H1 (cell line): ENCODE results near the gene SHMT1. TPM values are rescaled to one million over a fixed set of nuclear protein-coding genes. Genes with fewer than 3 reads are reported as not detected.

ENCODE experiments used
- CTCF ChIA-PET: fragments of 300-600 bp; sonication (Branson Sonifier 250); formaldehyde crosslinking; loops from one replicate; lab custom pipeline; 2021; ENCODE audit not compliant: partially characterized antibody; lab: Charles Lee
- POLR2A ChIA-PET: fragments of 300-600 bp; sonication (Branson Sonifier 250); formaldehyde crosslinking; loops from one replicate; lab custom pipeline; 2021; ENCODE audit warnings: inconsistent platforms; ENCODE audit not compliant: partially characterized antibody; lab: Charles Lee
- DNase-seq, 2 experiments: peaks; one replicate each; pipeline versions ENCODE4 v3.0.0 to v3.0.0-alpha.2; 2010 to 2022; ENCODE audit warnings: low spot score in 2 of 2, low read depth in 1 of 2, mixed read lengths in 1 of 2
- FAIRE-seq: peaks from 2 replicates; lab custom pipeline; 2011; peaks lifted over from hg19 to GRCh38; lab: Jason Lieb, UNC
- H2AFZ ChIP-seq: 2 replicates; pipeline ENCODE4 v1.8.1; 2012; ENCODE audit warnings: low read length, inconsistent platforms
- H2AK5ac ChIP-seq: 2 replicates; pipeline ENCODE4 v1.6.1; 2013; ENCODE audit warnings: low read depth, low read length
- H2BK120ac ChIP-seq: replicated peaks from 2 replicates; pipeline ENCODE3; 2013; ENCODE audit warnings: low read depth, low read length, inconsistent platforms
- H2BK12ac ChIP-seq: 2 replicates; pipeline ENCODE4 v1.6.1; 2013; ENCODE audit warnings: low read depth, low read length
- H2BK15ac ChIP-seq: 2 replicates; pipeline ENCODE4 v1.6.1; 2013; ENCODE audit warnings: low read length
- H2BK20ac ChIP-seq: 2 replicates; pipeline ENCODE4 v1.6.1; 2013; ENCODE audit warnings: low read length
- H2BK5ac ChIP-seq: 2 replicates; pipeline ENCODE4 v1.6.1; 2013; ENCODE audit warnings: low read depth, low read length
- H3K14ac ChIP-seq: 2 replicates; pipeline ENCODE4 v1.6.1; 2013; ENCODE audit warnings: inconsistent platforms; ENCODE audit not compliant: insufficient read length
- H3K18ac ChIP-seq: 2 replicates; pipeline ENCODE4 v1.6.1; 2013; ENCODE audit warnings: low read length; ENCODE audit errors: extremely low read depth
- H3K23ac ChIP-seq: 2 replicates; pipeline ENCODE4 v1.6.1; 2013; ENCODE audit warnings: inconsistent platforms; ENCODE audit not compliant: insufficient read length
- H3K23me2 ChIP-seq: 2 replicates; pipeline ENCODE4 v1.6.1; 2013; ENCODE audit warnings: low read depth, low read length
- H3K27ac ChIP-seq: 2 replicates; pipeline ENCODE4 v1.6.1; 2011; ENCODE audit warnings: low read depth, low read length, inconsistent platforms
- H3K27me3 ChIP-seq, 4 experiments: replicated peaks in 1 of 4; 1 replicate in 1 of 4; 2 replicates in 3 of 4; pipeline versions ENCODE4 v1.6.1 to v1.8.1; 2011 to 2013; ENCODE audit warnings: low read length in 3 of 4, mild to moderate bottlenecking in 3 of 4, inconsistent platforms in 2 of 4, mixed read lengths in 2 of 4, moderate library complexity in 1 of 4; ENCODE audit not compliant: control insufficient read depth in 3 of 4, insufficient read depth in 3 of 4; ENCODE audit errors: extremely low read depth in 1 of 4
- H3K36me3 ChIP-seq, 4 experiments: 2 replicates each; pipeline versions ENCODE4 v1.6.1 to v1.8.1; 2011 to 2013; ENCODE audit warnings: mild to moderate bottlenecking in 4 of 4, low read length in 3 of 4, moderate library complexity in 2 of 4, control low read depth in 1 of 4, inconsistent platforms in 1 of 4; ENCODE audit not compliant: insufficient read depth in 4 of 4, control insufficient read depth in 2 of 4
- H3K4ac ChIP-seq: replicated peaks from 2 replicates; pipeline ENCODE3; 2013; ENCODE audit warnings: low read length, low read depth, mixed read lengths, inconsistent platforms; ENCODE audit not compliant: insufficient read length
- H3K4me1 ChIP-seq, 4 experiments: replicated peaks in 1 of 4; 1 replicate in 1 of 4; 2 replicates in 3 of 4; pipeline versions ENCODE4 v1.6.1 to v1.8.1; 2011 to 2013; ENCODE audit warnings: low read length in 3 of 4, inconsistent platforms in 2 of 4, mixed read lengths in 1 of 4; ENCODE audit not compliant: insufficient read depth in 4 of 4, control insufficient read depth in 3 of 4
- H3K4me2 ChIP-seq, 2 experiments: 2 replicates each; pipeline versions ENCODE4 v1.6.1 to v1.8.1; 2011 to 2013; ENCODE audit warnings: low read depth in 2 of 2, low read length in 2 of 2, control low read depth in 1 of 2, inconsistent platforms in 1 of 2, mild to moderate bottlenecking in 1 of 2; ENCODE audit not compliant: insufficient read depth in 1 of 2
- H3K4me3 ChIP-seq, 4 experiments: fragments of 200-600, 300-600 bp in 1 of 4; sonication (generic), shearing (Covaris generic), sonication (Bioruptor Twin) in 1 of 4; 2 replicates each; pipeline versions ENCODE4 v1.5.1 to v1.8.1; 2011 to 2016; ENCODE audit warnings: low read length in 4 of 4, low read depth in 3 of 4, control low read depth in 2 of 4, inconsistent platforms in 2 of 4, mild to moderate bottlenecking in 2 of 4, mixed read lengths in 1 of 4, moderate library complexity in 1 of 4; ENCODE audit not compliant: insufficient read depth in 2 of 4; ENCODE audit errors: extremely low read depth in 1 of 4
- H3K56ac ChIP-seq: replicated peaks from 2 replicates; pipeline ENCODE3; 2013; ENCODE audit warnings: low read depth, mild to moderate bottlenecking, mixed read lengths, low read length, inconsistent platforms; ENCODE audit not compliant: insufficient read length
- H3K79me1 ChIP-seq: 2 replicates; pipeline ENCODE4 v1.6.1; 2013; ENCODE audit warnings: low read depth, low read length, control low read depth
- H3K79me2 ChIP-seq, 2 experiments: 2 replicates each; pipeline versions ENCODE4 v1.6.1 to v1.8.1; 2012 to 2013; ENCODE audit warnings: low read length in 2 of 2, mild to moderate bottlenecking in 2 of 2, inconsistent platforms in 1 of 2; ENCODE audit not compliant: insufficient read depth in 2 of 2, control insufficient read depth in 1 of 2
- H3K9ac ChIP-seq, 4 experiments: replicated peaks in 1 of 4; 1 replicate in 1 of 4; 2 replicates in 3 of 4; pipeline versions ENCODE4 v1.6.1 to v1.8.1; 2011 to 2013; ENCODE audit warnings: low read depth in 3 of 4, low read length in 3 of 4, control low read depth in 2 of 4, mild to moderate bottlenecking in 2 of 4, moderate library complexity in 2 of 4, inconsistent platforms in 1 of 4; ENCODE audit errors: extremely low read depth in 1 of 4
- H3K9me3 ChIP-seq, 2 experiments: 2 replicates each; pipeline versions ENCODE4 v1.6.1 to v1.8.1; 2012 to 2013; ENCODE audit warnings: mild to moderate bottlenecking in 2 of 2, moderate library complexity in 2 of 2, control low read depth in 1 of 2, inconsistent platforms in 1 of 2, low read depth in 1 of 2, low read length in 1 of 2, mixed read lengths in 1 of 2; ENCODE audit not compliant: insufficient read depth in 2 of 2
- H4K20me1 ChIP-seq, 2 experiments: replicated peaks in 1 of 2; 2 replicates each; pipeline versions ENCODE3 to v1.8.1; 2011 to 2013; ENCODE audit warnings: inconsistent platforms in 2 of 2, low read length in 2 of 2, mild to moderate bottlenecking in 1 of 2; ENCODE audit not compliant: insufficient read depth in 2 of 2, control insufficient read depth in 1 of 2
- H4K5ac ChIP-seq: 2 replicates; pipeline ENCODE4 v1.6.1; 2013; ENCODE audit warnings: low read length, low read depth, mixed read lengths, inconsistent platforms; ENCODE audit not compliant: insufficient read length
- H4K8ac ChIP-seq: 2 replicates; pipeline ENCODE4 v1.8.0; 2013; ENCODE audit warnings: mild to moderate bottlenecking, moderate library complexity, low read length, inconsistent platforms; ENCODE audit not compliant: insufficient read depth; ENCODE audit errors: extremely low read depth
- H4K91ac ChIP-seq: replicated peaks from 2 replicates; pipeline ENCODE3; 2013; ENCODE audit warnings: low read length, mixed read lengths, inconsistent platforms; ENCODE audit not compliant: insufficient read length
- ATF3 ChIP-seq: IDR thresholded peaks from 2 replicates; pipeline ENCODE4 v1.6.1; 2011; ENCODE audit warnings: low read depth, mild to moderate bottlenecking, low read length; ENCODE audit not compliant: insufficient read depth
- BRCA1 ChIP-seq: IDR thresholded peaks from 2 replicates; pipeline ENCODE4 v1.6.1; 2012; ENCODE audit warnings: low read depth, low read length, improper control_type of control experiment
- CBX8 ChIP-seq: fragments of 300-800, 300-1000 bp; sonication (generic); IDR thresholded peaks from 2 replicates; pipeline ENCODE4 v1.7.1; 2016; ENCODE audit warnings: low read depth, low read length, borderline replicate concordance
- CTBP2 ChIP-seq: IDR thresholded peaks from 2 replicates; pipeline ENCODE4 v1.7.0; 2011; ENCODE audit warnings: borderline replicate concordance, mild to moderate bottlenecking, moderate library complexity, mixed read lengths, low read length; ENCODE audit not compliant: insufficient read depth, insufficient read length
- JUN ChIP-seq: IDR thresholded peaks from 2 replicates; pipeline ENCODE4 v1.6.1; 2011; ENCODE audit warnings: low read depth, mild to moderate bottlenecking, improper control_type of control experiment, low read length
- KDM4A ChIP-seq: IDR thresholded peaks from one replicate; pipeline ENCODE4 v1.7.1; 2012; ENCODE audit warnings: low read depth, mild to moderate bottlenecking, moderate library complexity, low read length, inconsistent platforms; ENCODE audit not compliant: severe bottlenecking
- MAX ChIP-seq: IDR thresholded peaks from 2 replicates; pipeline ENCODE4 v1.6.1; 2012; ENCODE audit warnings: inconsistent platforms
- RAD21 ChIP-seq, 2 experiments: IDR thresholded peaks in 1 of 2; conservative IDR thresholded peaks in 1 of 2; 2 replicates each; pipeline ENCODE4 v1.6.1; 2011; ENCODE audit warnings: low read depth in 2 of 2, low read length in 2 of 2, improper control_type of control experiment in 1 of 2, inconsistent platforms in 1 of 2, mild to moderate bottlenecking in 1 of 2, moderate library complexity in 1 of 2
- SP4 ChIP-seq: IDR thresholded peaks from 2 replicates; pipeline ENCODE4 v1.6.1; 2012; ENCODE audit warnings: low read length, inconsistent platforms
- TEAD4 ChIP-seq: IDR thresholded peaks from 2 replicates; pipeline ENCODE4 v1.6.1; 2012; ENCODE audit warnings: low read depth, low read length, inconsistent platforms, mixed read lengths
- YY1 ChIP-seq: IDR thresholded peaks from 2 replicates; pipeline ENCODE4 v1.6.1; 2011; ENCODE audit warnings: low read depth, mild to moderate bottlenecking, low read length
- WGBS, 2 experiments: shearing (Covaris generic) in 1 of 2; methylation state at CpG; one replicate each; pipeline versions ENCODE4 v1.1.6 to v1.1.7; 2013 to 2015; ENCODE audit warnings: low lambda C conversion rate in 2 of 2, mixed read lengths in 2 of 2, inconsistent platforms in 1 of 2, low coverage in 1 of 2, missing lambda C conversion rate in 1 of 2; ENCODE audit not compliant: insufficient replicate concordance in 2 of 2, insufficient coverage in 1 of 2, insufficient read length in 1 of 2; ENCODE audit errors: extremely low coverage in 1 of 2, missing lambda C conversion rate in 1 of 2; 5-methylcytosine and 5-hydroxymethylcytosine counted together
- polyA plus RNA-seq, 7 experiments: library from polyadenylated mRNA; depleted of rRNA in 3 of 7; stranded (reverse) in 5 of 7; unstranded in 2 of 7; fragments of >200 nt in 5 of 7; fragments of 200-250 nt in 2 of 7; gene quantifications; 1 replicate in 5 of 7; 2 replicates in 1 of 7; 4 replicates in 1 of 7; pipeline versions ENCODE4 v1.2.1 to v1.2.3, GENCODE V29; 2011 to 2013; ENCODE audit warnings: missing spikeins in 2 of 7, mixed read lengths in 2 of 7
- total RNA-seq: library from RNA; stranded (reverse); fragmentation: NEBNext Ultra II Directional; extraction: Animal tissue kit (Norgen Biotek cat#: 25700); gene quantifications from 2 replicates; pipeline ENCODE4 v1.2.1, GENCODE V29; 2021

The SHMT1 gene
- total and polyA plus RNA-seq, 2 of the 8 experiments (the other 6 are each of a cell fraction or from before 2014, with no cell fraction given), result 30.7 to 39.3 TPM

GRCh38 chr17:18328643-18329204 lies 34.6 kb downstream of the SHMT1 start:
- no peaks in the 10 kb centered on the region for H3K79me2 ChIP-seq
- no peak overlapping the region for H3K27ac ChIP-seq
- no peaks in the 10 kb centered on the region for H3K27me3 ChIP-seq
- no peak overlapping the region for H3K14ac ChIP-seq
- no peak overlapping the region for H2BK15ac ChIP-seq
- no peak overlapping the region for H2BK20ac ChIP-seq
- H2BK120ac ChIP-seq, result no peak overlapping the region
- no peak for FAIRE-seq
- no peak for DNase-seq
- H3K4ac ChIP-seq, result no peak overlapping the region
- no peak overlapping the region for H2BK12ac ChIP-seq
- no peak overlapping the region for H3K56ac ChIP-seq
- H4K91ac ChIP-seq, result no peak overlapping the region
- H3K9ac ChIP-seq, result no peak overlapping the region
- H3K4me3 ChIP-seq, result no peak overlapping the region
- H2AFZ ChIP-seq, result no peak overlapping the region
- WGBS, 2 experiments, result 87% methylated on average over 8 of the region's 9 CpGs; no CpG with 5 or more reads in 1 of the 2 experiments
- H4K5ac ChIP-seq, result no peak overlapping the region
- H3K4me2 ChIP-seq, result no peak overlapping the region
- CTCF ChIA-PET, result interaction anchor here (0.6 to 7.6 kb wide), 3 partner anchors 7 to 28 kb away, joined by 3 to 58 read pairs (median 3); no protein-coding TSS in a partner anchor
- no peak overlapping the region for H3K23ac ChIP-seq
- POLR2A ChIA-PET, result interaction anchor here (0.8 to 1.5 kb wide), 10 partner anchors 8 to 146 kb away, joined by 3 to 7 read pairs (median 3); partner anchors contain the start of genes ALKBH5 and SHMT1
- peaks cover 4 to 6% of the 10 kb centered on the region in 2 experiments for H4K20me1 ChIP-seq
- no peaks in the 10 kb centered on the region; the same call in 1 of the 2 replicates for H3K79me1 ChIP-seq
- H3K23me2 ChIP-seq, result no peaks in the 10 kb centered on the region
- no peak overlapping the region for H2AK5ac ChIP-seq
- no peak overlapping the region for H2BK5ac ChIP-seq
- H3K9me3 ChIP-seq, result no peaks in the 10 kb centered on the region
- no peaks in the 10 kb centered on the region for H3K4me1 ChIP-seq
- peaks cover 20 to 54% (median 30%) of the 10 kb centered on the region in 4 experiments for H3K36me3 ChIP-seq
- no peak overlapping the region for H3K18ac ChIP-seq
- no peak overlapping the region for H4K8ac ChIP-seq
- TF ChIP-seq BRCA1 (no peak), CTBP2 (no peak), CBX8 (no peak), SP4 (no peak), KDM4A (no peak), YY1 (no peak), ATF3 (no peak), TEAD4 (no peak), MAX (no peak), RAD21 (IDR thresholded peaks at IDR 0.05 in 1 of 2, conservative IDR thresholded peaks at IDR 0.05 in 1 of 2; ENCODE audit: low read depth in 2 of 2, low read length in 2 of 2) (no peak), JUN (no peak)
